Vagina (tissue), 2 donors: ENCODE measurements around the gene PAX6.

Source experiments
- CTCF ChIP-seq, 3 experiments: fragments of 450-650 bp in 2 of 3; fragments of 200-600 bp in 1 of 3; sonication (generic) in 1 of 3; IDR thresholded peaks; one replicate each; pipeline ENCODE4 v1.5.1; 2017 to 2019; ENCODE audit warnings: antibody characterized with exemption in 3 of 3, mild to moderate bottlenecking in 2 of 3, moderate library complexity in 2 of 3
- POLR2A ChIP-seq, 2 donors: fragments of 450-650 bp; IDR thresholded peaks; one replicate each; pipeline ENCODE4 v1.6.1; 2017; ENCODE audit warnings: antibody characterized with exemption in 2 of 2, mild to moderate bottlenecking in 2 of 2, moderate library complexity in 2 of 2
- POLR2AphosphoS5 ChIP-seq, 2 donors: sonication (generic); formaldehyde crosslinking; IDR thresholded peaks; one replicate each; pipeline ENCODE4 v1.9.0; 2017; ENCODE audit warnings: antibody characterized with exemption in 2 of 2, mild to moderate bottlenecking in 2 of 2, low read depth in 1 of 2; ENCODE audit not compliant: insufficient read depth in 1 of 2

DNA sequence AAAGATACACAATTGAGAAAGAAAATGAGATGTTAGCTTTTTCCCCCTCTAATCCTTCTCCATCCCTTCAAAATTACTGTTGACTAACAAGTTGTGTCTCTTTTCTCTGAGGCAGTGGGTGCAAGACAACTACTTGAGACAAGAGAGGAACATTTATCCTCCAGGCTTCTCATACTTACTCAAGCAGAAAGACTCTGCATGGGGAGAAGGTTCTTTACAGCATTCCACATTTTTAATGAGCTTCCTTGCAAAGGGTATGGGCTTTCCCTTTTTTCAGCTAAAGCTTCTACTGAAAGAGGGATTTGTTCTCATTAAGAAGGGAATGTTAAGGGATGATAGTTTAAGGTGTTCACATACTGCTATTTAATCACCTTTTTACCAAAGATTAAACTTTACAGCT, 47.8 kb downstream of the PAX6 start:
- TF ChIP-seq CTCF (IDR thresholded peaks at IDR 0.05): no peak
- no peak for TF ChIP-seq POLR2A (IDR thresholded peaks at IDR 0.05)
- no peak for TF ChIP-seq POLR2AphosphoS5 (IDR thresholded peaks at IDR 0.05; ENCODE audit: insufficient read depth in 1 of 2, low read depth in 1 of 2)
